Loucy (cell line): ENCODE results near the gene PROC.

Experiments
- CTCF ChIP-seq: fragments of 200-600 bp; sonication (generic); conservative IDR thresholded peaks from 2 replicates; pipeline ENCODE4 v1.5.1; 2014; ENCODE audit warnings: mild to moderate bottlenecking, antibody characterized with exemption, low read length
- EZH2phosphoT487 ChIP-seq: fragments of 200-600 bp; IDR thresholded peaks from 2 replicates; pipeline ENCODE4 v1.6.1; 2018; ENCODE audit warnings: antibody characterized with exemption, mild to moderate bottlenecking, moderate library complexity, borderline replicate concordance

- TF ChIP-seq CTCF, result no peak
- no peak for TF ChIP-seq EZH2phosphoT487
These were observed 51.7 kb downstream of the PROC start for GRCh38 chr2:127469974-127470373.
